Activated CD8-positive, alpha-beta memory T cell treated with anti-CD3 and anti-CD28 coated beads for 48 hours (primary cell): ENCODE measurements around the gene TPST2.
"Not testable (repeated sequence)": the region's sequence is repeated elsewhere in the genome, so short reads cannot be mapped to it uniquely, and the experiment has no call there.

Experiments
- DNase-seq, 3 experiments: peaks; one replicate each; pipeline ENCODE4 v3.0.0-alpha.2; 2020; ENCODE audit warnings: low read depth in 2 of 3, low spot score in 2 of 3

TPST2 gene

DNA sequence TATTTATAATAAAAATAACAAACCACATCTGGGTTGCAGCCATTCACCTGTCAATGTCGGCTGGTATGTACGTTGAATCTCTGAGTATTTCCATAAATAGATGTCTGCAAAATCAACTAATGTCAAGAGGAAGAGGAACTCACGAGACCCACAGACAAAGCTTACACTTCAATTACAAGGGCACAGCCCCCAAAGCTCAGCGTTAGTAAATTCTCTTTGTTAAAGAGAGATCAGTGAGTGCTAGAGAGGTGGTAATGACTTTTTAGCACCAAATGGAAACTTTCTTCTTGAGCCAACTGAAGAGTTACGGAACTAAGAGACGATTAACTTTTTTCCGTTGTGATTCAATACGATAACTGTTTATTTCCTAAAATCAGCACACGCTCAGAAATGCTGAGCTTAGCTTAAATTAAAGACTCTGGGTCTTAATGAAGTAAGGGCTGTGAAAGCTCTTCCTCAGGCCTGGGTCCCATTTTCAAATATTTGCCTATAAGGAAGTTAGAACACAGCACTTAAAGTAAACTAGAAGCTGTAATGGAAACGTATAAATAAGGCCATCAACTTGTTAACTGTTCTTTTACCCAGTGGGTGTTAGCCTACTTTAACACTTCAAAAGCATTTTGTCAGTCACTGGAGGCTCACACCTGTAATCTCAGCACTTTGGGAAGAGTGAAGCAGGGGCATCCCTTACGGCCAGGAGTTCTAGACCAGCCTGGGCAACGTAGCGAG lies 54.9 kb downstream of the TPST2 start:
- no peak for DNase-seq

DNA sequence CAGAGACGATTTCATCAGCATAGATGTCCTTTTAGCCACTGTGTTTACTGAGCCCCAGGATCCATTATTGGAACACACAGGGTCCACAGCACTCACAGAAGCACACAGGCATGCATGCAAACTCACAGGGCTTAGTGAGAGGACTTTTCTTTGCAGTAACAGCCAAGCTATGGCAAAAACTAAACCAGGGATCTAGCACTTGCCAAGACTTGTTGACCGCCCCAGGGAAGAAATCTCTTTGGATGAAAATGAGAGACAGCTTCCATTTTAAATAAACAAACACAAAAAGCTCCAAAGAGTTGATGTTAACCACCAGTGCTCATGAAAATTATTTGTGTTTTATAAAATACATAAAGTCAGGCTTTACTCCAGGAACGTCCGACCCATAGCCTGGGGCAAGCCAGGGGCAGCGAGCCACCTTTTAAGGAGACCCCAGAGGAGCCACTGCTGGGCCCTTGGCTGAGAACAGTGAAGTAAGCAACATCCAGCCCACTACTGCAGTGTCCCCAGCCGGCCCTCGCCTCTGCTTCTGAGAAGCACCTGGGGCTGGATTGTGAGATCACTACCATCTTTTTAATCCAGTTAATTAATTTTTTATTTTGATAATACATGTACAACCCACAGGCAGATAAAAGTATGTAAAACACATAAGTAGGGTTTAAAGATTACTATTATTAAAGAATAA lies 55.6 kb downstream of the TPST2 start:
- DNase-seq = no peak

DNA sequence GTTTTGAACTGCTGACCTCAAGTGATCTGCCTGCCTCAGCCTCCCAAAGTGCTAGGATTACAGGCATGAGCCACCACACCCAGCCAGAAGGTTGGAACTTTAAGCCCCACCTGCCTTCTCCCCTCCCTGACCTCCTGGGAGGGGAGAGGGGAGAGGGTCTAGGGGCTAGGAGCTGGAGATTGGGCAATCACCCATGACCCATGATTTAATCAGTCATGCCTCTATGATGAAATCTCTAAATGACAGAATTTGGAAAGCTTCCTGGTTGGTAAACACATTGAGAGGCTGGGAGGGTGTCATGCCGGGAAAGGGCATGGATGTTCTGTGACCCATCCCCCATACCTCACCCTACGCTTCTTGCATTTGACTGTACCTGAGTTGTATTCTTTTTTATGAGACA lies 60.6 kb downstream of the TPST2 start:
- DNase-seq = no peak

DNA sequence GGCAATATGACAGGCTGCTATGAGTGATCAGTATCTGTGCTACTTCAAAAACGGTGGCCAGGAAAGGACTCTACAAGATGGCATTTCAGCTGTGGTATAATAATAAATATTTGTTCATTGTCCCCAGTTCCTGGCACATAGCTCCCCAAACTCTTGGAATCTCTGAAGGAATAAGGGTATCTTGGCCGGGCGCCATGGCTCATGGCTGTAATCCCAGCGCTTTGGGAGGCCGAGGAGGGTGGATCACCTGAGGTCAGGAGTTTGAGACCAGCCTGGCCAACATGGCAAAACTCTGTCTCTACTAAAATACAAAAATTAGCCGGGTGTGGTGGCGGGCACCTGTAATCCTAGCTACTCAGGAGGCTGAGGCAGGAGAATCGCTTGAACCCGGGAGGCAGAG lies 61.4 kb downstream of the TPST2 start:
- DNase-seq = not testable (repeated sequence)

DNA sequence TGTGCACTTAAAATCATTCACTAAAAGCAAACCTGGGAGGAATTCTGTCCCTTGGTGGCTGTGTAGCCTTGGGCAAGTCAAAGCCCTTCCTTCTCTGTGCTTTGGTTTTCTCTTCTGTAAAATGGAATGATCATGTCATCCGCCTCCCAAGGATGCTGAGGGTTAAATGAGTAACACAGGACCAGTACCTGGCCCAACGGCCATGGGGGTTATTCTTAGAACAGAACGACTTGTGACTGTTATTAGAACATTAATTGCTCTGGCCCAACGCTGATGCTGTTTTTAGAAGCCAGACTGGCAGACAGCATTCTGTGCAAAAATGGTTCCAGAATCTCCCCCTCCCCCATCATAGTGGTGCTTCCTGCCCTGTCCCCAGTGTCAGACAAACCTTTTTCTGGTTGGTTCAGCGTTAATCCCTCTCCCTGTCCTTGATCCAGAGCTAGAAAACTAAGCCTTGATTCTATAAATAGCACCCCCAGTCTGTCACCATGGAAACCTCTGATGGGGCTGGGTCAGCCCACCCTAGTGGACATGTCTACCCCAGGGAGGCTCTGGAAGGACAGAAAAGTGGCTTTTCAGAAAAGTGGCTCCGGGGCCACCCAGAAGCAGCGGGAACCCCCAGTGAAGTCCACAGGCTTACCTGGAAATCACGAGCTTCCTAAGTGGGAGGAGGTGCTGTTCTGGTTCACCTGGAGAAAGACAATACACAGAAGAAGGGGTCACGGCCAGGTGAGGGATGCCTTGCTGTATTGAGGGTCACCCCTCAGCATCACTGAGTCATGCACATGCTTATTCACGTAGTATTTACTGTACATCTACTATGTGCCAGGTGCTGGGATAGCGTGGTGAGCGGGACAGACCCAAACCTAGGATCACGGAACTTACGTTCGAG lies 62.1 kb downstream of the TPST2 start:
- DNase-seq = no peak

DNA sequence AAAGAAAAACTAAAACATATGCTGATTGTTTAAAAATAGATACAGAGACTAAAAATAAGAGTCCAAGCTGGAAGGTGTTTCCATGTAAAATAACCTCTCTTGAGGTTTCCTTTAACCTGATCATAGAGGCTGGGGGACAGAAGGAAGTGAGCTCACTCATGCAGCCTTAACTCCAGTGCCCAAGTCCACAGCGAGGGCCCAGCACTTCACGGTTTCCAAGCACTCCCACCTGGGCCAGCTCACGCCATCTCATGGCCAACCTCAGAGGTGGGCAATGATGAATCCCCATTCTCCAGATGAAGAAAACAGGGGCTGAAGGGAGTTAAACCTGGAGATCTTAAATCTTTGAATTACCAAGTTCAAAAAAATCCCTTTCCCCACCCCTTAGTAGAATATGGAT lies 62.8 kb downstream of the TPST2 start:
- DNase-seq = no peak

DNA sequence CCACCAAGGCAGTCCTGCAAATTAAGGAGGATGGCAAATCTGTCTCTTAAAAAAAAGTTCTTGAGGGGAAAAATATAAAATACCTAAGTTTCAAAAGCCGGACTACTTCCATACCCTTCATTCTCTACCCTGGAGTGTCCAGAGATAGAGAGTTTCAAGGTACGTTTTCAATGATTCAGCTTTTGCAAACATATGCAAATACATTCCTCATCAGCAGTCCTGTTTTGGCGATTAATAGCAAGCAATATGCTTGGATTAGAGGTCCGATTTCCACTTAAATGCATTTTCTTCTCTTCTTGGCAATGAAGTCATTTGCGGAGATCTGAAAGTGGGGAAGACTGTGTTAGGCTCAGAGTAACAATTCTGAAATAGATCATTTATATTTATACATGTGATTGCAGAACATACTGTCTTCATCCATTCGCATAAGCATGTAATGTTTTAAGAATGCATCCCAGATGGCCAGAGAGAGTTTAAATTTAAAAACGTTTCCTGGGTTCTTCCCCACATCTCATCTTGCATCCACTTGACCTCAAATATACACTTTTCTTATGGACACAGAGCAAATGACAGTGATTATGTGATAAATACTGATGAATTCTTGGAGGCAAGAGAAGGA lies 63.9 kb downstream of the TPST2 start:
- no peak for DNase-seq

DNA sequence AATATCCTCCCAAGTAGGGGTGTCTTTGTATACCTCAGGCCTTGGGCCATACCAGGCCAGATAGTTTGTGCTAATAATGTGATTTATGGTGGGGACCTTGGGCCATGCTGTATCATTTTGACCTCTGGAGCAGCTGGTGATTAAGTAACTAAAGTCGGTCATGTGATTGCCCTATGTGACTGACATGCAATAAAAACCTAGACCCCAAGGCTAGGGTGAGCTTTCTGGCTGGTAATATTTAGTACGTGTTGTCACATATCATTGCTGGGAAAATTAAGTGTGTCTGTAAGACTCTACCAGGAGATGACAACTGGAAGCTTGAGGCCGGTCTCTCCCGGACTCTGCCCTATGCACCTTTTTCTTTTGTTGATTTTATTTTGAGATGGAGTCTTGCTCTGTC lies 65.1 kb downstream of the TPST2 start:
- DNase-seq = no peak

DNA sequence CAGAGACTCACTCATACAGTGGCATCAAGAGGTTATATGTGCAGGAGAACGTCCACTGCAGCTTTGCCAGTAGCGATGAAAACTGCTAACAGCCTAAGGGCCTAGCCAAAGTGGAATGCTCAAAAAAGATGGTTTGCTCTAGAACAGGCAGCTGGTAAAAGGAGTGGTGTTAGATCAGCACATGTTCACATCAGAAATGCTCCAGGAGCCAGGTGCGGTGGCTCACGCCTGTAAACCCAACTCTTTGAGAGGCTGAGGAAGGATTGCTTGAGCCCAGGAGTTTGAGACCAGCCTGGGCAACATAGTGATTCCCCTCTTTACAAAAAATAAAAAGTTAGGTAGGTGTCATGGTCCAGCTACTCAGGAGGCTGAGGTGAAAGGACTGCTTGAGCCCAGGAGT lies 67.3 kb downstream of the TPST2 start:
- DNase-seq = no peak

DNA sequence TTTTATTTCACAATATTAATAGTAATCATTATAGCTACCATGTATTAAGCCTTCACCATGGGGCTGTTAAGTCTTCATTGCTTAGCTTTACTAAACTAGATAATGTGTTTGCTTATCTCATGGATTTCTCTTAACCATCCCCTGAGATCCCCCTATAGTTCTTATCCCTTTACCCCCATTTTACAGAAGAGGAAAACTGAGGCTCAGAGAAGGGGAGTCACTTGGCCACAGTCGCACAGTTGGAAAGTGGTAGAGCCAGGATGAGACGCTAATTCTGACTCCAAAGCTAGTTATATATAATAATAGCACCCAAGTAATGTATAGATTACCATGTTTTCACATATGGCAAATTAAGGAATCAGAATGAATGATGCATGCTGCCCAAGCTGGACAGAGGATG lies 67.9 kb downstream of the TPST2 start:
- DNase-seq = no peak

DNA sequence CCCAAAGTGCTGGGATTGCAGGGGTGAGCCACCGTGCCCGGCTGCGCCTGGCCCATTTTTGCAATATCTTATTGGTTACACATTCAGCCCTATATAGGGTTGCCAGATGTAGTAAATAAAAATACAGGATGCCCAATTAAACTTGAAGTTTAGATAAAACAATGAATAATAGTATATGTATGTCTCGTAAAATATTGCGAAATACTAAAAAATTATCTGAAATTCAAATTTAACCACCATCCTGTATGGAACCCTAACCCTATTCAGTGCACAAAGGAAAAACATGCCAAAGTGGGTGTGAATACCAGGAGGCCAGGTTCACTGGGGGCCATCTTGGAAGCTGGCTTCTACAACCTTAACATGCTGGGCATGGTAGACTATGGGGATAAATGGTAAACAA lies 72.5 kb downstream of the TPST2 start:
- DNase-seq = no peak

DNA sequence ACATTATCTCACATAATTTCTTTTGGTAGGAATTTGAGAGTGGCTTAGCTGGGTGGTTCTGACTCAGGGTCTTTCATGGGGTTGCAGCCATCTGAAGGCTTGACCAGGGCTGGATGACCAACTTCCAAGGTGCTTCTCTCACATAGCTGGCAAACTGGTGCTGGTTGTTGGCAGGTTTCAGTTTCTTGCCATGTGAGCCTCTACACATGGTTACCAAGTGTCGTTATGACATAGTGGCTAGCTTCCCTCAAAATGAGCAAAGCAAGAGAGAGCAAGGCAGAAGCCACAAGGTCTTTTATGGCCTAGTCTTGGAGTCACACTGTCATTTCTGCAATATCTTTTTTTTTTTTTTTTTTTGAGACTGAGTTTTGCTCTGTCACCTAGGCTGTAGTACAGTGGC lies 73.4 kb downstream of the TPST2 start:
- DNase-seq = no peak

DNA sequence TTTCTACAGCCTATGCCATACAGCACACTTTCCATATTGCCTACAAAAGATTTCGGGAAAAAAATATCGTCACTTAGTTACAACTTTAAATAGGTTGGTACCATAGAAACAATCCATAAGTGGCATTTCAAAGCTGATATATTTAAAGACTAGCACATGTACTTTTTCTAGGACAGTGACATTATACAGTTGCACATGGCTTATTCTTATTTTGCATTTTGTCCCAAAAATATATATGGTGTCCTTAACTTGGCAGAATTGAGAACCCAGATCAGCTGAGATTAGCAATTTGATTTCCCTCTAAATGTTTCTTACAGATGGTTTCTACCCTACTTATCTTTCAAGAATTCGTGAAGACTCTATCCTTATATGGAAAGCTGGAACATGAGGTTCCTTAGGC lies 74.0 kb downstream of the TPST2 start:
- DNase-seq = no peak

DNA sequence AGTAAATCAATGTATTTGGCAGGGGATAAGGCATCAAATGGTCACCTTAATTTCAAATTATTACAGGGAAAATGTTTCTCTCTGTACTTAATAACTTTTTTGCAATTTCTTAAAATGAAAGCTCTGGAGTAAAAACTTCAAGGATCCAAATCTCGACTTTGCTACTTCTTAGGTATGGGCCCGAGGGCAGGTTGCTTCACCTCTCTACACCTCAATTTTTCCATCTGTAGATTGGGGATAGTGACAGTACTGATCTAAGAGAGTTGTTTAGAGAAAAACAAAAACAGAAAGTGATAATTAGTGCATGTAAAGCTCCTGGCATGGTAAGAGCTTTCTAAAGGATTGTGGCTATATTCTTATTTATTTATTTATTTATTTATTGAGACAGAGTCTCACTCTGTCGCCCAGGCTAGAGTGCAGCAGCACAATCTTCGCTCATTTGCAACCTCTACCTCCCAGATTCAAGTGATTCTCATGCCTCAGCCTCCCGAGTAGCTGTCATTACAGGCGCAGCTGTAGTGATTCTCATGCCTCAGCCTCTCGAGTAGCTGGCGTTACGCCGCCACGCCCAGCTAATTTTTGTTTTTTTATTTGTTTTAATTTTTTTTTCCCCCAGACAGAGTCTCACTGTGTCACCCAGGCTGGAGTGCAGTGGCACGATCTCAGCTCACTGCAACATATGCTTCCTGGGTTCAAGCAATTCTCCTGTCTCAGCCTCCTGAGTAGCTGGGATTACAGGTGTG lies 75.3 kb downstream of the TPST2 start:
- DNase-seq = no peak

DNA sequence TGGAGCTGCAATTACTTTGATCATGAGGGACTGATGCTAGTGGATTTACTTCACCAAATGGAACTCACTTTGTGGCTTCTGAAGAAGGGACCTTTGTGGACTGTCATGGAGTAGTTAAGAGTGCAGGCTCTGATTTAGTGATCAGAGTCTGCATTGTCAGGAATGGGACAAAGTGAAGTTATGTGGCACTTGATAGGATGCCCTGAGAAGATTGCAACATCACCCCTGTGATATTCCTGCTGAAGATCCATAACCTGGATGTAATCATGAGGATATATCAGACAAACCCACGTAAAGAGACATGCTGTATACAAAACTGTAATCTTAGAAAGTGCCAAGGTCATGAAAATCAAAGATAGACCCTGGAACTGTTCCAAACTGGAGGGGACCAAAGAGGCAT lies 76.1 kb downstream of the TPST2 start:
- no peak for DNase-seq

DNA sequence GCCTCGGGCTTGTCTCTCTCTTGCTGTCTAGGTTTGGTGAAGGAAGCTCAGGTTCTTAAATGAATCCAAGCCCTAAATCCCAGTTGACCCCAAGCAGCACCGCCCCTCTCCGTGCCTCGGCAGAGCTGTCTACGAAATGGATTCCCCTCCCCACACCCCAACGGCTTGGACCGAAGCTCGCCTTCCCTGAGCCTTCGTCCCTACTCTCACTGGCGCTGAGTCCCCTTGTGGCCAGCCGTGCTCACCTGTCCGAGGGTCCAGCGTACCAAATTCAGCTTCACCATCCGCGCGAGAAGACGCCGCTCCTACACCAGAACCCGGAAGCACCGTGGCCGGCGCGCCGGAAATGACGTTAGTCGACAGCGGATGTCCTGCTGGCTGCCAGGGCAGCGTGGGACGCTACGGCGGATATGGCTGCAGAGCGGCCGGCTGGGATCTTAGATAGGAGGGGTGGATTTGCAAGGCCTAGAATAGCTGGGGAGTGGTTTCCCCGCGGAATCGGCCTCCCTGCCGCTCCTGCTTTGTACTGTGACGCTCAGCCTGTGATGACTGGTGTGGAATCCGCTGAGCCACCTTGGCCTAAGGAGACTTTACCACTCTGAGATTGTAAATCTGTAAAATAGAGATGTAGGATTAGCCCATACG lies 77.7 kb downstream of the TPST2 start, which contains the start of gene TFIP11:
TFIP11 (minus strand) TSS at position 325 of the 645 bp plus-strand sequence. CDS start 2,201 bp downstream, outside the sequence.
- DNase-seq = peak; percentile 85 to 97 (median 93)

DNA sequence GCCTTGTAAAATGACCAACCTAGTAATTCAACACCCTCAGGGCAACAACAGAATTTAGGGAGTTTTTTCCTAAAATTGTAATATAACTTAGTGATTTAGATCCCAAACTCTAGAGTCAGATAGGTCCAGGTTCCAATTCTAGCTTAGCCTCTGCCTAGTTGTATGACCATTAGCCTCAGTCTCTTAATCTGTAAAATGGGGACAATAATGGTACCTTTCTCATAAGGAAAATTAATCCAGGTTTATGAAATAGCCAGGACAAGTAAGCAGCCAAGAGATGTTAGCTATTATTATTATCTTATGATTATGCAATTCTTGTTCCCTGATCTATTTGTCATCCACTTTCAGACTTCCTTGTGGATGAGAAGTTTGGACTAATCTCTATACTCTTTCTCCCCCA lies 81.8 kb downstream of the TPST2 start:
- DNase-seq = no peak

DNA sequence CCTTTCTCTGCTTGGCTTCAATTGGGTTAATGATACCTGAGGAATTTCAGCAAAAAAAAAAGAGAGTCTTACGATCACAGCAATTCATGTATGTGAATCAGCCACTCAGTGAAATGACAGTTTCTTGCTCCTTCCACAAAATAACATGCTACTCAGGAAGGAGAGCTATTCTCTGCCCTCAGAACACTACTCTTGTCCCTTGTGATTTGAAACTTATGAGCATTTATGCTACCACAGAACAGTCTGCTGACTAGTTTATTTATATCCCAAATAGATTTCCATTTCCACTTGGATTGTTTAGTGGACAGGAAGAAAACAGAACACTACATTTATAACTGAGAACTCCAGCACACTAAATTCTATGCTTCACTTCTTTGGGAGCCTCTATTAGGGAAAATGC lies 86.2 kb downstream of the TPST2 start:
- DNase-seq = no peak

DNA sequence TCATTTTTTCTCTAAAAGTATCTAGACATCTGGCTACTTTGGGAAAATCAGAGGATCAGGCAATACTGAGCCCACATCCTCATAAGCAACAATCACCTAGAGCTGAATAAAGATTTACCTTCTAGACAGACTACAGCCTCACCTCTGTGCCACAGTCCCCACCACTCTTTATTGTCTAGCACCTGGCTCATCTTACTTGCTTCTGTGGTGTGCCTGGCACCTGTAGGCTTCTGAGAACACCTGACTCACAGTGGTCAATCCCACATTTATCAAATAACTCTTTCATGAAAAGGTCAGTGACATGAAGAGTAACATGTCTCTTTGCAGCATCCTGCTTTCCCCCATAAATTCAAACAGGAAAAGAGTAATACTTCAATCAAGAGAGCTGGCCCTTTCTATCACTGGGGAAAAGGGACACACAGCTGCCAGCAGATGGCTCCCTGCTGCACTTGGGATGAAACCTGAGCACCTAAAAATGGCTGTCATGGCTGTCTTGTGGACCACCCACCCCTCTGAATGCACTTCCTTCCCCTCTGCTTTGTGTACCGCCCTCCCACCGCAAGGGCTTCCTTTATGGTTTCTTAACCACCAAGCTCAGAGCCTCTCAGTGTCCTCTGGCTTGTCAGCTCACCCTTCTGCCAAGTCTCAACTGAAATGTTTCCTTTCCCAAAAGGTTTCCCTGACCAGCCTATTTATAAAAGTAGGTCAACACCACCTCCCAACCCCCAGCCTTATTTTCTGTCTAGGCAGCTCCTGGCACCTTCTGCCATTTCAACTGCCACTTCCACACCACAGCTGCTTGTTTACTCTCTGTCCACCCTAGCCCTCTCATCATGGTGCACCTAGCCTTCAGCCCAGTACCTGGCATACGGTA lies 87.0 kb downstream of the TPST2 start:
- DNase-seq = peak in 1 of 3 experiments; percentile 14
